Measurements from ENCODE around the gene CDH12.

The CDH12 gene

GRCh38 chr5:21784487-21784886 lies 1068.7 kb downstream of the CDH12 start:
- Histone ChIP-seq H3K27me3 (ENCODE audit: insufficient read depth, low read length) (no peaks in the 10 kb centered on the region), H3K79me1 (ENCODE audit: low read length) (no peaks in the 10 kb centered on the region), H2BK5ac (ENCODE audit: low read depth, low read length, poor library complexity) (no peak overlapping the region), H2AK5ac (ENCODE audit: low read length) (no peak overlapping the region), H3K23ac (ENCODE audit: low read length) (no peak overlapping the region), H2BK120ac (ENCODE audit: insufficient read depth, low read length, poor library complexity) (no peak overlapping the region), H4K91ac (ENCODE audit: low read depth, low read length) (no peak overlapping the region), H3K9me3 (ENCODE audit: insufficient read depth, low read depth, low read length) (no peaks in the 10 kb centered on the region), H3K4me1 (ENCODE audit: control insufficient read depth in 1 of 2, insufficient read depth in 2 of 2, low read length in 2 of 2) (no peaks in the 10 kb centered on the region), H3K4me3 (ENCODE audit: low read depth, low read length) (no peak overlapping the region), H3K36me3 (ENCODE audit: control insufficient read depth in 1 of 2, insufficient read depth in 2 of 2, low read length in 2 of 2) (no peaks in the 10 kb centered on the region), H4K12ac (ENCODE audit: low read depth, low read length) (no peak overlapping the region), H2AFZ (ENCODE audit: insufficient read depth, low read length, poor library complexity) (no peak overlapping the region), H3K18ac (ENCODE audit: low read length) (no peak overlapping the region), H3K9ac (ENCODE audit: low read length) (no peak overlapping the region), H3K4me2 (ENCODE audit: low read length) (no peak overlapping the region), H3K27ac (ENCODE audit: low read depth, low read length) (no peak overlapping the region), H3K79me2 (ENCODE audit: control insufficient read depth, insufficient read depth, low read length, poor library complexity) (no peaks in the 10 kb centered on the region), H3K4ac (ENCODE audit: low read depth, low read length) (no peak overlapping the region), H4K8ac (ENCODE audit: low read depth, low read length) (no peak overlapping the region), H3K14ac (ENCODE audit: low read length) (no peak overlapping the region), H2BK12ac (ENCODE audit: low read length) (no peak overlapping the region)
- WGBS (ENCODE audit: extremely low coverage, insufficient coverage, insufficient read length): no CpG with 5 or more reads among the region's 1 CpG
- DNase-seq: no peak

- Histone ChIP-seq H3K9me3 (ENCODE audit: insufficient read depth, low read depth, low read length) (no peaks in the 10 kb centered on the region), H3K4ac (ENCODE audit: low read depth, low read length) (no peak overlapping the region), H2BK120ac (ENCODE audit: insufficient read depth, low read length, poor library complexity) (no peak overlapping the region), H2AK5ac (ENCODE audit: low read length) (no peak overlapping the region), H3K4me1 (ENCODE audit: control insufficient read depth in 1 of 2, insufficient read depth in 2 of 2, low read length in 2 of 2) (no peaks in the 10 kb centered on the region), H3K18ac (ENCODE audit: low read length) (no peak overlapping the region), H3K4me2 (ENCODE audit: low read length) (no peak overlapping the region), H3K4me3 (ENCODE audit: low read depth, low read length) (no peak overlapping the region), H3K27ac (ENCODE audit: low read depth, low read length) (no peak overlapping the region), H2BK12ac (ENCODE audit: low read length) (no peak overlapping the region), H3K79me2 (ENCODE audit: control insufficient read depth, insufficient read depth, low read length, poor library complexity) (no peaks in the 10 kb centered on the region), H3K23ac (ENCODE audit: low read length) (no peak overlapping the region), H4K8ac (ENCODE audit: low read depth, low read length) (no peak overlapping the region), H3K9ac (ENCODE audit: low read length) (no peak overlapping the region), H4K91ac (ENCODE audit: low read depth, low read length) (no peak overlapping the region), H4K12ac (ENCODE audit: low read depth, low read length) (no peak overlapping the region), H3K36me3 (ENCODE audit: control insufficient read depth in 1 of 2, insufficient read depth in 2 of 2, low read length in 2 of 2) (no peaks in the 10 kb centered on the region), H3K14ac (ENCODE audit: low read length) (no peak overlapping the region), H3K27me3 (ENCODE audit: insufficient read depth, low read length) (no peaks in the 10 kb centered on the region), H2BK5ac (ENCODE audit: low read depth, low read length, poor library complexity) (no peak overlapping the region), H2AFZ (ENCODE audit: insufficient read depth, low read length, poor library complexity) (no peak overlapping the region), H3K79me1 (ENCODE audit: low read length) (no peaks in the 10 kb centered on the region)
- DNase-seq: no peak
- WGBS (ENCODE audit: extremely low coverage, insufficient coverage, insufficient read length): no CpG with 5 or more reads among the region's 6 CpGs
Measured at GRCh38 chr5:21783074-21783679, 1070.0 kb downstream of the CDH12 start.

- H2BK5ac ChIP-seq (ENCODE audit: low read depth, low read length, poor library complexity): no peak overlapping the region
- no peak overlapping the region for H2BK120ac ChIP-seq (ENCODE audit: insufficient read depth, low read length, poor library complexity)
- H3K9me3 ChIP-seq (ENCODE audit: insufficient read depth, low read depth, low read length): no peaks in the 10 kb centered on the region
- H3K4ac ChIP-seq (ENCODE audit: low read depth, low read length): no peak overlapping the region
- no peak overlapping the region for H3K14ac ChIP-seq (ENCODE audit: low read length)
- DNase-seq: no peak
- no CpG with 5 or more reads among the region's 3 CpGs for WGBS (ENCODE audit: extremely low coverage, insufficient coverage, insufficient read length)
- no peaks in the 10 kb centered on the region for H3K27me3 ChIP-seq (ENCODE audit: insufficient read depth, low read length)
- no peaks in the 10 kb centered on the region for H3K4me1 ChIP-seq (ENCODE audit: control insufficient read depth in 1 of 2, insufficient read depth in 2 of 2, low read length in 2 of 2)
- H2AFZ ChIP-seq (ENCODE audit: insufficient read depth, low read length, poor library complexity): no peak overlapping the region
- H4K91ac ChIP-seq (ENCODE audit: low read depth, low read length): no peak overlapping the region
- no peak overlapping the region for H2BK12ac ChIP-seq (ENCODE audit: low read length)
- H3K79me2 ChIP-seq (ENCODE audit: control insufficient read depth, insufficient read depth, low read length, poor library complexity): no peaks in the 10 kb centered on the region
- H3K79me1 ChIP-seq (ENCODE audit: low read length): no peaks in the 10 kb centered on the region
- H4K8ac ChIP-seq (ENCODE audit: low read depth, low read length): no peak overlapping the region
- no peak overlapping the region for H3K4me2 ChIP-seq (ENCODE audit: low read length)
- H3K27ac ChIP-seq (ENCODE audit: low read depth, low read length): no peak overlapping the region
- no peak overlapping the region for H2AK5ac ChIP-seq (ENCODE audit: low read length)
- H4K12ac ChIP-seq (ENCODE audit: low read depth, low read length): no peak overlapping the region
- no peak overlapping the region for H3K18ac ChIP-seq (ENCODE audit: low read length)
- no peak overlapping the region for H3K4me3 ChIP-seq (ENCODE audit: low read depth, low read length)
- no peak overlapping the region for H3K9ac ChIP-seq (ENCODE audit: low read length)
- H3K36me3 ChIP-seq (ENCODE audit: control insufficient read depth in 1 of 2, insufficient read depth in 2 of 2, low read length in 2 of 2): no peaks in the 10 kb centered on the region
- no peak overlapping the region for H3K23ac ChIP-seq (ENCODE audit: low read length)
Measured at GRCh38 chr5:21776466-21776865, 1076.7 kb downstream of the CDH12 start.

GRCh38 chr5:21774801-21775200 lies 1078.3 kb downstream of the CDH12 start:
- H3K9me3 ChIP-seq (ENCODE audit: insufficient read depth, low read depth, low read length): no peaks in the 10 kb centered on the region
- H3K14ac ChIP-seq (ENCODE audit: low read length): no peak overlapping the region
- H2BK5ac ChIP-seq (ENCODE audit: low read depth, low read length, poor library complexity): no peak overlapping the region
- no peak overlapping the region for H4K12ac ChIP-seq (ENCODE audit: low read depth, low read length)
- H3K9ac ChIP-seq (ENCODE audit: low read length): no peak overlapping the region
- H2BK12ac ChIP-seq (ENCODE audit: low read length): no peak overlapping the region
- no peak overlapping the region for H3K4ac ChIP-seq (ENCODE audit: low read depth, low read length)
- no peak overlapping the region for H2BK120ac ChIP-seq (ENCODE audit: insufficient read depth, low read length, poor library complexity)
- H3K36me3 ChIP-seq (ENCODE audit: control insufficient read depth in 1 of 2, insufficient read depth in 2 of 2, low read length in 2 of 2): no peaks in the 10 kb centered on the region
- H4K8ac ChIP-seq (ENCODE audit: low read depth, low read length): no peak overlapping the region
- no peak overlapping the region for H3K27ac ChIP-seq (ENCODE audit: low read depth, low read length)
- H3K79me1 ChIP-seq (ENCODE audit: low read length): no peaks in the 10 kb centered on the region
- H2AFZ ChIP-seq (ENCODE audit: insufficient read depth, low read length, poor library complexity): no peak overlapping the region
- no peaks in the 10 kb centered on the region for H3K27me3 ChIP-seq (ENCODE audit: insufficient read depth, low read length)
- H3K4me3 ChIP-seq (ENCODE audit: low read depth, low read length): no peak overlapping the region
- no peak overlapping the region for H3K4me2 ChIP-seq (ENCODE audit: low read length)
- H2AK5ac ChIP-seq (ENCODE audit: low read length): no peak overlapping the region
- no peak overlapping the region for H3K23ac ChIP-seq (ENCODE audit: low read length)
- no CpG with 5 or more reads among the region's 1 CpG for WGBS (ENCODE audit: extremely low coverage, insufficient coverage, insufficient read length)
- H3K4me1 ChIP-seq (ENCODE audit: control insufficient read depth in 1 of 2, insufficient read depth in 2 of 2, low read length in 2 of 2): no peaks in the 10 kb centered on the region
- no peak overlapping the region for H3K18ac ChIP-seq (ENCODE audit: low read length)
- peak; percentile 20 to 22 for DNase-seq
- no peak overlapping the region for H4K91ac ChIP-seq (ENCODE audit: low read depth, low read length)
- H3K79me2 ChIP-seq (ENCODE audit: control insufficient read depth, insufficient read depth, low read length, poor library complexity): no peaks in the 10 kb centered on the region

All from trophoblast cell (in vitro differentiated cells and primary cell).